K562 (cell line): Measurements from ENCODE around the gene RC3H2. TPM values are rescaled to one million over a fixed set of nuclear protein-coding genes. Genes with fewer than 3 reads are reported as not detected.

Source experiments
- ATF2 ChIP-seq: sonication (generic); formaldehyde crosslinking; IDR thresholded peaks from 2 replicates; pipeline ENCODE4 v1.8.1; 2022; ENCODE audit warnings: missing genetic modification reagents
- ATF6 ChIP-seq: sonication (generic); formaldehyde crosslinking; IDR thresholded peaks from 2 replicates; pipeline ENCODE4 v1.4.0; 2020; ENCODE audit warnings: mild to moderate bottlenecking, missing genetic modification reagents
- BRF1 ChIP-seq: IDR thresholded peaks from 3 replicates; pipeline ENCODE4 v1.6.1; 2011; ENCODE audit warnings: borderline replicate concordance, mild to moderate bottlenecking; ENCODE audit not compliant: insufficient read length; ENCODE audit errors: extremely low read depth
- CBFB ChIP-seq: sonication (generic); formaldehyde crosslinking; IDR thresholded peaks from 2 replicates; pipeline ENCODE4 v1.4.0; 2020; ENCODE audit warnings: mild to moderate bottlenecking, missing genetic modification reagents
- IRF1 ChIP-seq: sonication (generic); formaldehyde crosslinking; IDR thresholded peaks from 2 replicates; pipeline ENCODE4 v1.8.0; 2022; ENCODE audit warnings: missing genetic modification reagents, mild to moderate bottlenecking, borderline replicate concordance
- JUND ChIP-seq, 2 experiments: IDR thresholded peaks; 2 replicates in 1 of 2; 3 replicates in 1 of 2; pipeline ENCODE4 v1.6.1; 2011; ENCODE audit warnings: borderline replicate concordance in 2 of 2, low read depth in 2 of 2, low read length in 2 of 2, improper control_type of control experiment in 1 of 2, missing biosample characterization in 1 of 2, missing genetic modification characterization in 1 of 2, missing genetic modification reagents in 1 of 2
- KDM5B ChIP-seq: fragments of 200-600 bp; sonication (generic); IDR thresholded peaks from 2 replicates; pipeline ENCODE4 v1.6.1; 2012; ENCODE audit warnings: low read depth, mild to moderate bottlenecking, moderate library complexity, low read length, control low read depth, inconsistent platforms; ENCODE audit not compliant: insufficient replicate concordance
- LARP7 ChIP-seq: fragments of 450-650 bp; IDR thresholded peaks from 2 replicates; pipeline ENCODE4 v1.6.1; 2016
- NR3C1 ChIP-seq: sonication (generic); formaldehyde crosslinking; IDR thresholded peaks from 2 replicates; pipeline ENCODE4 v1.8.1; 2022; ENCODE audit warnings: missing genetic modification reagents
- PHF8 ChIP-seq: fragments of 200-600 bp; sonication (generic); IDR thresholded peaks from 2 replicates; pipeline ENCODE4 v1.6.1; 2012; ENCODE audit warnings: mixed run types, mild to moderate bottlenecking, inconsistent platforms, low read length, moderate library complexity, borderline replicate concordance
- SMARCC2 ChIP-seq: fragments of 450-650 bp; IDR thresholded peaks from 2 replicates; pipeline ENCODE4 v1.6.1; 2017; ENCODE audit warnings: antibody characterized with exemption, moderate library complexity, mild to moderate bottlenecking, low read depth
- ZBTB49 ChIP-seq: sonication (generic); formaldehyde crosslinking; IDR thresholded peaks from 2 replicates; pipeline ENCODE4 v1.8.0; 2022; ENCODE audit warnings: missing genetic modification reagents, mild to moderate bottlenecking, borderline replicate concordance
- ZNF197 ChIP-seq: fragments of 200-800 bp; sonication (Bioruptor generic); IDR thresholded peaks from 2 replicates; pipeline ENCODE4 v1.6.1; 2016; ENCODE audit warnings: low read depth, missing genetic modification characterization, missing compliant biosample characterization
- ZNF644 ChIP-seq: fragments of 200-800 bp; sonication (Bioruptor generic); IDR thresholded peaks from 2 replicates; pipeline ENCODE4 v1.6.1; 2016; ENCODE audit warnings: low read depth, missing genetic modification characterization, missing compliant biosample characterization
- ZNF655 ChIP-seq: fragments of 250-450 bp; sonication (Bioruptor Pico); IDR thresholded peaks from 2 replicates; pipeline ENCODE4 v1.5.0; 2021
- ZNF696 ChIP-seq: fragments of 250-450 bp; sonication (Bioruptor Pico); conservative IDR thresholded peaks from 2 replicates; pipeline ENCODE4 v1.4.0; 2020; ENCODE audit warnings: mild to moderate bottlenecking, moderate library complexity
- polyA plus RNA-seq, 8 experiments: library from polyadenylated mRNA; depleted of rRNA in 4 of 8; stranded (reverse) in 5 of 8; unstranded in 3 of 8; fragments of >200 nt; fragmentation: Nextera tagmentation in 2 of 8; fragmentation: Illumina TruSeq in 1 of 8; extraction: Ambion mirVana in 2 of 8; extraction: Trizol in 1 of 8; gene quantifications; 2 replicates each; pipeline versions ENCODE4 v1.2.1 to v1.2.3, GENCODE V29; 2011 to 2014; ENCODE audit warnings: inconsistent platforms in 1 of 8, missing spikeins in 1 of 8
- total RNA-seq, 7 experiments: library from RNA; depleted of rRNA in 6 of 7; stranded (reverse); fragments of >200 nt in 6 of 7; fragmentation: Illumina TruSeq in 2 of 7; extraction: Trizol in 2 of 7; gene quantifications; 2 replicates each; pipeline versions ENCODE4 v1.2.1 to v1.2.3, GENCODE V29; 2011 to 2021; ENCODE audit warnings: low replicate concordance in 1 of 7

The RC3H2 gene
- total and polyA plus RNA-seq, 9 of the 15 experiments (the other 6 are each of a cell fraction or from before 2014, with no cell fraction given): 5.6 to 35.4 (median 18.6) TPM

GRCh38 chr9:122931226-122932121 is 26.3 kb upstream of the RC3H2 start, which contains the start of gene ZBTB26 (continued):
- no peak for TF ChIP-seq ZNF696 (CRISPR knock-in tag)
- no peak for TF ChIP-seq CBFB
- TF ChIP-seq JUND (IDR thresholded peaks at IDR 0.05; ENCODE audit: borderline replicate concordance, low read depth, low read length): peak; percentile 31
- no peak for TF ChIP-seq JUND (tag; IDR thresholded peaks at IDR 0.05; ENCODE audit: borderline replicate concordance, low read depth, low read length)
- TF ChIP-seq PHF8: peak; percentile 83
- peak; percentile 56 for TF ChIP-seq KDM5B
- 0 out of 2 replicates have a peak, but pooled peaks have one; percentile 7 for TF ChIP-seq LARP7
- no peak for TF ChIP-seq SMARCC2
- TF ChIP-seq NR3C1: no peak
- TF ChIP-seq ZBTB49 (CRISPR knock-in tag): no peak
- TF ChIP-seq IRF1: 0 out of 2 replicates have a peak, but pooled peaks have one; percentile 45
- no peak for TF ChIP-seq ATF2 (CRISPR knock-in tag)
- TF ChIP-seq ZNF655 (CRISPR knock-in tag): no peak
- TF ChIP-seq ATF6 (CRISPR knock-in tag): 0 out of 2 replicates have a peak, but pooled peaks have one; percentile 27
- TF ChIP-seq BRF1: no peak
- no peak for TF ChIP-seq ZNF197 (CRISPR knock-in tag)
- no peak for TF ChIP-seq ZNF644
